ENCODE measurements around the gene APLF.
"Not testable (repeated sequence)": the region's sequence is repeated elsewhere in the genome, so short reads cannot be mapped to it uniquely, and the experiment has no call there.

APLF gene

GRCh38 chr2:68537809-68538208 is 70.4 kb downstream of the APLF start:
- no peak for FAIRE-seq

DNA sequence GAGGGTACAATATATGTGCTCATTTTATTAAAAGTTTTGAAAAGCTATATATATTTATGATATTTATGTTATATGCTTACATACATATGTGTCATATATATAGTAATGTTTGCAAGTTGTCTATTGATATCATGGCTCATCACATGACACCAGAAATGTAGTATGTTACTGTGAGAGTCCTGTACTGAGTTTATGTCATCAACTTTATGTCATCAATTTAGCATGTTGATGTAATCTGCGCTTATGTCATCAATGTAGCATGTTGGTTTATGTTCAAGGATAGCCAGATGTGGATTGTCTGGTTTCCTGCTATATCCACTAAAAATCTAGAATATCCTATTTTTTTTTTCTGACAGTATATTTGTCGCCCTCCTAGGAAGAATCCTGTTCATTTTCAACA is 77.4 kb downstream of the APLF start:
- FAIRE-seq: no peak

DNA sequence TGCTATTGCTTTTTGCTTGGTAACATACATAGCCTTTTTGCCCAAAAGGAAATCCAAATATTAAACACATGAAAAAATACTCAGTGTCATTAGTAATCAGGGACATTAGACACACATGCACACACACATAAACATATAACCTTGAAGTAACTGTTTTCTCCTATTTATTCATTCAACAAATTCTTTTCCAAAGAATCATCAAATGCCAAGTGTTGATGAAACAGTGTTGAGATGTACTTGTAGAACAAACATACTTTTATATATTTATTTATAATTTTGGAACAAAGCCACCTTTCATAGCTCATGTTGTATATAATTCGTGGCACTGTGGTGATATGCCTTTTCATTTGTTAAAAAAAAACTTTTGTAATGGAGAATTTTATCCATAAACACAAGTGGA is 81.0 kb downstream of the APLF start:
- no peak for FAIRE-seq

- no peak for FAIRE-seq
These were observed 85.7 kb downstream of the APLF start for GRCh38 chr2:68553098-68553497.

GRCh38 chr2:68555425-68556206 is 88.2 kb downstream of the APLF start:
- not testable (repeated sequence) for FAIRE-seq

GRCh38 chr2:68556381-68556780 is 89.0 kb downstream of the APLF start:
- no peak for FAIRE-seq

- FAIRE-seq: no peak
These were observed 91.2 kb downstream of the APLF start for GRCh38 chr2:68558576-68558975.

DNA sequence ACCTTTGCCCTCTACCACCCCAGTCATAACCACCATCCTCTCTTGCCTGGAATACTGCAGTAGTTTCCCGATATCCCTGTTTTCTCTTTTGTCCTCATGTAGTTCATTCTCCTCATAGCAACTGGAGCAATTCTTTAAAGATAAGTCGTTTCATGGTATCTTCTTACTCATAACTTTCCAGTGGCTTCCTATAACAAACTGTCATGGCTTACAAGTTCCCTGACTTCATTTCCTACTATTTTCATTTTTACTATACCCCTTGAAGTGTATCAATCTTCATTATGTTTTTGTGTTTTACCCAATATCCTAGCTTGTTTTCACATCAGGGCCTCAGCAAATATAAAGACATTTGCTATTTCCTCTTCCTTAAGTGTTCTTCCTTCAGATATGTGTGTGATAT is 92.3 kb downstream of the APLF start:
- FAIRE-seq: no peak

- no peak for FAIRE-seq
These were observed 93.2 kb downstream of the APLF start for GRCh38 chr2:68560545-68560944.

DNA sequence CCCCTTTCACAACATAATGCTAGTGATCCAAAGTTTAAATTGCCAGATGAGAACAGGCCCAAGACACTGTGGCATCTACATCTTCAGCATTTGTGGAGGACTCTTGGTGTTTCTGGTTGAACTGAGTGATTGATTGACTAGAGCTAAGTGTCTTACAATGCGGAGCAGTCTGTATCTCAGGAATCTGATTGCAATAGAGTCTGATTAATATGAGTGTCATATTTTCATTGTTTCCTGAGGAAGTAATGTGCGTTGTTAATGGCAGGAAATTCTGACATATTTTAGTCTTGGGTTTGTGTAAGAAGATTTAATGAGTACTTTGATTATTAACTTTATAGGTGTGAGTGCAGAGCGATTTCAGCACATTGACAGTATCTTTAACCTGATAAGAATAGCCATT is 94.0 kb downstream of the APLF start:
- FAIRE-seq: no peak

GRCh38 chr2:68562934-68563333 is 95.5 kb downstream of the APLF start:
- no peak for FAIRE-seq

- FAIRE-seq: no peak
These were observed 97.0 kb downstream of the APLF start for GRCh38 chr2:68564426-68564825.

DNA sequence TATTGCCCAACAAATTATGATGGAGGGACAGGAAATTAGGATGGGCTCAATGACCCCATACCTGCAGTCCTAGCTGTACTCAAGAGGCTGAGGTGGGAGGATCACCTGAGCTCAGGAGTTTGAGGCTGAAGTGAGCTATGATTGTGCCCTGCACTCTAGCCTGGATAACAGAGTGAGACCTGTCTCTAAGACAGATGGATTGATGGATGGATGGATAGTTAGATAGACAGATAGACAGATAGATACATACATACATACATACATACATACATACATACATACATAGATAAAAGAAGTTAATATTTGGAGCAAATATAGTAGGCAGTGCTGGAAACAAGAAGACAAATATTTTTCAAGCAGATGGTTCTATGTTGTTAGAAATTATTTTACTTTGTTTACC is 97.9 kb downstream of the APLF start:
- FAIRE-seq: no peak

GRCh38 chr2:68565858-68566257 is 98.5 kb downstream of the APLF start:
- no peak for FAIRE-seq

- FAIRE-seq: no peak
These were observed 99.0 kb downstream of the APLF start for GRCh38 chr2:68566362-68566761.

- FAIRE-seq: no peak
These were observed 100.7 kb downstream of the APLF start for GRCh38 chr2:68568116-68568515.

- no peak for FAIRE-seq
These were observed 102.2 kb downstream of the APLF start for GRCh38 chr2:68569604-68570003.

GRCh38 chr2:68570434-68570833 is 103.0 kb downstream of the APLF start:
- not testable (repeated sequence) for FAIRE-seq

- no peak for FAIRE-seq
These were observed 106.9 kb downstream of the APLF start for GRCh38 chr2:68574202-68574791.

- FAIRE-seq: no peak
These were observed 109.8 kb downstream of the APLF start for GRCh38 chr2:68577183-68577582.

- peak; percentile 76 for FAIRE-seq
These were observed 112.3 kb downstream of the APLF start for GRCh38 chr2:68579689-68580088.

DNA sequence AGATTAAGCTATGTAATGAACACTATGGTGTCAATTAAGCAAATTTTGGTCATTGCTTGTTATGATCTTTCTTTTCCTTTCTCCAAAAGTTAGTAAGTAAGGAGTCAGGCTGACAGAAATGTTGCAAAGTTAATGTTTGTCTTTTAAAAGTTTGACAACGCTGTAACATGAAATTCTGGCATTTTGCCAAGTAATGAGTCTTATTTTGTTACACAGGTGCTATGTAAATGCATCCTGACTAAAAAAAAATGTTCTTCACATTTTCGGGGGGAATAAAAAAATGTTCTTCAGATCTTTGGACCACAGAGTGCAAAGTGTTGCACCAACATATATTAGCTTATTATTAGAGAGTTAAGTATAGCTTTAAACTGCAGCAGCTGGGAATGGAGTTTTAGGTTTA is 121.2 kb downstream of the APLF start:
- FAIRE-seq: no peak

GRCh38 chr2:68589963-68590362 is 122.6 kb downstream of the APLF start:
- no peak for FAIRE-seq

- no peak for FAIRE-seq
These were observed 123.3 kb downstream of the APLF start for GRCh38 chr2:68590702-68591101.

GRCh38 chr2:68591225-68591624 is 123.8 kb downstream of the APLF start:
- no peak for FAIRE-seq

Measured in islet of Langerhans (tissue), 1 donor.